T-helper 1 cell treated with Interleukin-12 subunit alpha and Interleukin-12 subunit beta and Interleukin-4 antibody, amounts not matched to agents 30 ng/mL and 1 ng/mL, for 36 hours (primary cell): ENCODE results near the gene WHRN. TPM values are rescaled to one million over a fixed set of nuclear protein-coding genes. Genes with fewer than 3 reads are reported as not detected.

ENCODE experiments used
- intact Hi-C: fragments of 100-400 bp; cut with micrococcal nuclease; formaldehyde crosslinking; loops from one replicate; pipeline ENCODE4 v1.15.1; 2024
- total RNA-seq: library from RNA; stranded (reverse); gene quantifications from 2 replicates; pipeline ENCODE4 v1.2.3, GENCODE V29; 2022

WHRN gene
- total RNA-seq, 1 donor from 2014 or later, result 1.6 TPM

DNA sequence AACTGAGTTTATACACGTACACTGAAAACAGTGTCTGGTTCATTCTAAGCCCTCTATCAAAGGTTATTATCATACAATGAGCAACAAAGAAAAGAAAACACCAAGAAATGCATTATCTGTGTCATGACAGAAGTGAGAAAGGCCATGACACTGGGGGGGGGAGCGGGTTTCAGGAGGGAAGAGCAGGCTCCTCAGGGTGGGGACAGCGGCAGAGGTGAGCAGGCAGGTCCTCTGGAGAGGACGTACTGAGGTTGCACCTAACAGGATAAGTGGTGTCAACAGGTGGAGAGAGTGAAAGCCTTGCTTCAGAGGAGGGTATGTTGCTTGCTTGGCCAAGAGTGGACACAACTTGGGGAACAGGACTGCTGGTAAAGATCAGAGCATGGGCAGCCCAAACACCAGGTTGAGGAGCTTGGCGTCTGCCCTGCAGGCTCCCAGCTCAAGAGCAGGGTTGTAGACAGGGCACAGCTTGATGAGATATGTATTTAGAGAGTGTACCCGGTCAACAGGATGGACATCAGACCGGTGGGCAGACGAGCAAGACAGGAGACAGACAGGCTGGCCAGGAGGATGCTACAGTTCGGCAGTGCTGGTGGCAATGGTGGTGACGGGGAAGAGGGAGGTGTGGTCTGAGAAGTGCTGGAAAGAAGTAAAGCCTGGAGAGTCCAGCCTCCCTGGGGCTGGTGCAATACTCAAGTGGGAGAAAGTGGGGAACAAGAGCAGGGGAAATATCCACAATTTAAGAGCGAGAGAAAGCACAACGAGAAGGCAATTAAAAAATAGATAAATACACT lies 10.3 kb downstream of the WHRN start:
- intact Hi-C loops, result no loop called here

DNA sequence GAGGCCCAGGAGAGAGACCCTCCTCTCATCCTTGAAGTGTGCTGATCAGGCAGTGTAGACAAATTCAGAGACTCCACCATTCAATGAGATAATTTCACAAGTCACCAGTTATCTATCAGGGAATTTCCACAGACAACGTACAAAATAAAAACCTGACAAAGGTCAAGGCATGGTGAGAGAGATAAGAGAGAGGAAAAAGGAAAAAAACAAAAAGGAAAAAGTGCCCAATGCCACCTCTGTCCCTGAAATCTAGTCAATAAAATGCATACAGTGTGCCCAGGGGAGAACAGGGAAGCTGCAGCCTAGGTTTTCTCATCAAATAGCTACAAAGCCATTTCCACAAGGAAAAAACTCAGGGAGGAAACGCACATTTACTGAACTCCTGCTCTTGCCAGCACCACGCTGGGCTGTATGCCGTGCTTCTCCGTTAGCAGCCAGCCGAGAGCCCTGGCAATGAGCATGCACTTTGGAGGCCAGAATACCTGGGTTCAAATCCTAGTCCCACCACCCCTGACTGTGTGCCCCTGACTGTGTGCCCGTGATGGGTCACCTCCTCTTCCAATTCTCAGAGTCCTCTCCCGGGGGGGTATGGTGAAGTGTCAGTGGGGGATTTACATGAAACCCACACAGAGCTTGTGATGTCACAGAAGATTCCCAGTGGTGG lies 11.6 kb downstream of the WHRN start:
- intact Hi-C loops, result no loop called here

DNA sequence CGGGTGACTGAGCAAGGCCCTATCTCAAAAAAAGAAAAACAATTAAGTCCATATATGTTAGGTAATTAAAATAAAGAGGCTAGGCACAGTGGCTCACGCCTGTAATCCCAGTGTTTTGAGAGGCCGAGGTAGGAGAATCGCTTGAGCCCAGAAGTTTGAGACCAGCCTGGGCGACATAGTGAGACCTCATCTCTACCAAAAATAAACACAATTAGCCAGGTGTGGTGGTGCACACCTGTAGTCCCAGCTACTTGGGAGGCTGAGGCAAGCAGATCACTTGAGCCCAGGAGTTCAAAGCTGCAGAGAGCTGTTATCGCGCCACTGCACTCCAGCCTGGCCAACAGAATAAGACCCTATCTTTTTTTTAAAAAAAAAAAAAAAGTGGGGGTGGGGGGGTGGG lies 12.3 kb downstream of the WHRN start:
- intact Hi-C loops, result no loop called here

DNA sequence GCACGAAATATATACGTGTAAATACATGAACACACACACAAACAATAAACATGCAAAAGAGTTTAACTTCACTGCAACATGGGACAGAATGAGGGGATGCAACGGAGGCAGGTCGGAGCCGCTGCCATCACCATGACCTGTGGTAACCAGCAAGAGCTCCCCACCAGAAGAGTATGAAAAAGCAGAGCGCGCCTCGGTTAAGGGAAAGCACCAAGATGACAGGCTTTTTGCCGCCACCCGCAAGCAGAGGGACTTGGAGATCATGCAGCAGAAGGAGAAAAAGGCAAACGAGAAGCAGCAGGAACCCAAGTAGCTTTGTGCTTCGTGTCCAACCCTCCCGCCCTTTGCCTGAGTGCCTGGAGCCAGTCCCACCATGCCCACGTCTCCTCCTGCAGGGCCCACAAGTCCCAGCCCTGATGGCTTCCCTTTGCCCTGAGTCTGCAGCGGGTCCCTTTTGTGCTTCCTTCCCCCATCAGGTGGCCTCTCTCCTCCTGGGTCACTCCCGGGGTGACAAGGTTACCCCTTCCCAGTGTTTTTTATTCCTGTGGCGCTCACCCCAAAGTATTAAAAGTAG lies 13.8 kb downstream of the WHRN start:
- intact Hi-C loops, result no loop called here

DNA sequence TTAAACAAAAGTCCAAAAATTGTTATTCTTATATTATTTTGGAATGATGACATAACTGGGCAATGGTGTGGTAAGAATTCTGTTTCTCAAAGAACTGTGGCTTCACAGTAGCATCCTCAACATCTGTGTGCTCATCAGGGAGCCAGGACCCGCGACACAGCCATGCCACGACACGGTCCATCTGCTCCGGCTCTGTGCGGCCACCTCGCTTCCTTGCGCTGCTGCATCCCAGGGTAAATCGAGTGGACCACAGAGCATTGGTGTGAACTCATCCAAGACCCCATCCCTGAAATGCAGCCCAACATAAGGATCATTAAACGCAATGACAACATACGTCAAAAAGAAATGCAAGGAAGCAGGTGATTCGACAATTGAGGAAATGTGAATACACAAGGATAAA lies 15.3 kb downstream of the WHRN start:
- intact Hi-C loops, result loop anchor here (5.0 to 10.0 kb wide), 3 partner anchors 445 to 1058 kb away; partner anchors contain the start of gene TNFSF8

DNA sequence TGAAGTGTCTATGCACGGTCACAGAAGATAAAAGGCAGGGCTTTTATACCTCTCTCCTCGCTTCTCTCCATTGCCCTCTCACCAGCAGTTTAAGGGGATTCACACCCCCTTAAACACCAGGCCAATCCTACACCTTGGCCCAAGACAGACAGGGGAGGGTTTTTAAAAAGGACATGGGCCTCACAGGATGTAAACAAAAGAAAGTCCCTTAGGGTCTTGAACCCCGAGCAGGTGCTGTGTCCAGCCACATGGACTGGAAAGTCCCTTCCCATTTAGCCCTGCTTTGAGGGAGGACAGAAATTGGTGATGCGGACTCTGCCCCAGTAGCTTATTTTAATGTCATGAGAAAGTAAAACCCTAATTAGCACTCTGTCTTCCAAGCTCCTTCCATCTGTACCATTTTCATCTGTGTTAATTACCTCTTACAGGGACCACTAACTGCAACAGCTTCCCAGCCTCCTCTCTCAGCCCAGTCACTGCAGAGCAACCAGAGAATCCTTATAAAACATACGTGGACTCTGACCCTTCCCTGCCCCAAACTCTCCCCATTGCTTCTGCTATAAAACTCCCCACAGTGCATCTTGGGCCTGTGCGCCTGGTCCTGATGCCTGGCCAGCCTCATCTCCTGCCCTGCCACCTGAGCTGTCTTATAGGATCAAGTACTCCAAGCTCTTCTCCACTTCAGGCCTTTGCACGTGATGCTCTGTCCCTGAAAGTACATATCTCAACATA lies 16.7 kb downstream of the WHRN start:
- intact Hi-C loops, result loop anchor here (5.0 to 10.0 kb wide), 3 partner anchors 446 to 1056 kb away; partner anchors contain the start of gene TNFSF8

DNA sequence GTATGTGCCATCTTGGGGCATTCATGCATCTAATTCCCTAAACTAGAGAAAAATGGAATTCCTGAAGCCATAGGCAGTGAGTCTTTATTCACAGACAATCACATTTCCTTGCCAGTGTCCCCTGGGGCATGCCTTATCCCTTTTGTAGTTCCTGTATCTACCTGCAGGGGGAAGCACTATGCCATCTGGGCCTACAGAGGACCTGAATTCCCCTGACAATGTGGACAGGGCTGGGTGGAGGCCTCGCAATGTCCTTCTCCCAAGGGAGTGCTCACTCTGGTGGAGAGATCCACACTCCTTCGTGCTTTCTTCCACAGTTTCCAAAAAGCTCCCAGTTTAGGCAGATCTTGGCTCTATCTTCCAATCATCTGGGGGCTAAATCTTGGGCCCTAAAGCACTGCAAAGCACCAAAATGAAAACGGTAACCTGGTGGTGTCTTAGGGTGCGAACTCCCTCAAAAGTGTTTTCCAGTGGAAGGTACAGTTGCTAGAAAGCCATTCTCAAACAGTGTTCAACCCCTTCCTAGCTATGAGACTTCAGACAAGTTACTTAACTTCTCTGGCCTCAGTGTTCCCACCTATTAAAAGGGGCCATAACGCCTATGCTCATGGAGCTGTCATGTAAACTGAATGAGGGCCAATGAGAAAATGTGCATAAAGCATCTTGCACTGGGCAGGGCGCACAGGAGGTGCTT lies 17.5 kb downstream of the WHRN start:
- intact Hi-C loops, result loop anchor here (1.0 to 10.0 kb wide), 10 partner anchors 18 to 1055 kb away; partner anchors contain the start of genes ATP6V1G1, TNFSF8 and WHRN

DNA sequence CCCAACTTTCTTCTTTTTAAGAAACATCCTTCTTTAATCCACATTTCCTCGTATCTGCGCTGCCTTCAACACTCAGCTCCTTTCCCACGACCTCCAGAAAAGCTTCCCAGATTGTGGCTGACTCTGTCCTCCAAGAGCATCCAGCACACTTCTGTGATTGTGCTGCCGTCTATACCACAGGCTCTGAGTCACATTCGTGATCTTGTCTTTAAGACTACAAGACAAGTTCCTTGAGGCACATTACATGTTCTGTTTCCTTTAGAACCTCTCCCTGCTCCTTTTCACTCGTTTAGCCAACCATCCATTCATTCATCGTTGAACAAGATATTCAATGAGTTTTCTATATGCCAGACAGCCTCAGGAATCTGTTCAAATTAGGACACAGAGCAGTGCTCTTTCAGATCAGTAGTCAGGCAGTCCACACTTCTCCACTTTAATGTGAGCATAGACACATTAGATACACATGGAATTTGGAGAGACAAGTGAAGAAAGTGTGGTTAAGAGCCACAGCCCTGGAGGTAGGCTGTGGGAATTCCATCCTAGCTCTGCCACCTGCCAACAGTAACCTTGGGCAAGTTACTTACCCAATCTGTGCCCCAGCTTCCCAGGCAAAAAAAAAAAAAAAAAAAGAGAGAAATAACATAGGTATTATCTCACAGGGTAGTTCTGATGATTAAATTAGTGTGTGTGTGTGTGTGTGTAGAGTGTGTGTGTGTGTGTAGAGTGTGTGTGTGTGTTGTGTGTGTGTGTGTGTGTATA lies 18.9 kb downstream of the WHRN start:
- intact Hi-C loops, result loop anchor here (5.0 to 10.0 kb wide), 3 partner anchors 448 to 1054 kb away; partner anchors contain the start of gene TNFSF8

DNA sequence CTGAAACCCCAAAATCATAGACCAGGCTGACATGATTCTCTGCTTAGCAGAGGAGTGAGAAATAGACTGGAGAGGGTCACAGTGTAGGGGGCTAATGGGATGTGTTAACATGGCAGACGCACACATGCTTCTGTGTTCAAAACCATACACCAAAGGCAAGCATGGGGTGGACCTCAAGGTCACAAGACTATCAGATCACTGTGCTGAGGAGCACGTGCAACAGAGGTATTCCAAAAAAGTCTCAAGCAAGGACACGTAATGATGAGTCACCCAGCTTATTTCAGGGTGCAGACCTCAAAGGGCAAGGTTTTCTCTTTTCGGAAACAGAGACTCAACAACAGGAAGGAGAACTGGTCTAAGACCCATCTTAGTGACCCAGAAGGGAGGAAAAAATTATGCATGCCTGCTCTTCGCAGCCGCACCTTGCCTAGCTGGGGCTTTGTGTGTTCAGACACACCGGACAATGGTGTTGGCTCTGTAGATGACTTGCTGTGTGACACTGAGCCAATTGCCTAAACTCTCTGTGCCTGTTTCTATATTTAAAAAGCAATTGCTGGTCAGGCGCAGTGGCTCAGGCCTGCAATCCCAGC lies 20.3 kb downstream of the WHRN start:
- intact Hi-C loops, result loop anchor here (5.0 to 10.0 kb wide), 3 partner anchors 450 to 1053 kb away; partner anchors contain the start of gene TNFSF8

DNA sequence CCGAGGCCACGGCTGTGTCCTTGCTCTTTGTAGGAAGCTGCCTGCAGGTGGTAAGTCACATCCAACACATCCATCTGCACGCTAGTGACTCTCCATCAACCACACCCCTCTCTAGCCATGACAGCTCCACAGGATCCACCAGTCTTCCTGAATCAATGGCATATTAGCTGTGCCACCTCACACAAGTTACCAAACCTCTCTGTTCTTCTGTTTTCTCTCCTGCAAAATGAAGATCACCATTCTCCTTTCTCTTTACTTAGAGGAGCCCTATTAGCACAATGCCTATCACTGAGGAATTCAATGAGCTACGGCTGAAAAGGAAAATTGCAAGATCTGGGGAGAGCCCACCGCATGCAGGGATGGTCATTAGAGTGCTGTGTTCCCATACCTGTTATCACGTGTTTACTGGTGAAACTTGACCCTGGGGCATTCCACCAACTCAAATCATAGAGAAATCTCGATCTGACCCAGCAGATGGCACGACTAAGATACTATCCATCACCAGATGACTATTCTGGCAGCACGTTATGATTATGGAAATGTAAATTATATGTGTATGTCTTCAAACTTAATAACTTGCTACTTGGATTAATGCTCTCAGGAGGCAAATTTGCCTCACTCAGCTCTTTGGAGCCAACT lies 20.9 kb downstream of the WHRN start:
- intact Hi-C loops, result loop anchor here (10.0 kb wide), 2 partner anchors 450 to 530 kb away; partner anchors contain the start of gene TNFSF8

DNA sequence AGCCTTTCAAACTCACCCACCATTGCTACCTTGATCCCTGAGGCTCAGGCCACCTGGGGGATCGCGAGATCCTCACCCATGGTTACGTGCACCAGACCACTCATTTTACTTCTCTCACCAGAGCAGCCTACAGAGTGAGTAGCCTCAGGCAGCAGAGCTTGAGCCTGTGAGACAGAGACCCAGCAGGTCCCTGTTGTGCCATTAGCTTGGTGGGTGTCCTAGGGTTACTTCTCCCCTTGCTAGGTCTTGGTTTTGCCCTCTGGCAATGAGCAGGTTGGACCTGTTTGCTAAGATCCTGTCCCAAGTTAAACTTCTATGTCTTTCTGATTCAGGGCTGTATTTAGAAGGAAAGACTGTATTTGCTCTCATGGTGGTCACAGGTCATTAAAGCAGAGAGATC lies 21.8 kb downstream of the WHRN start:
- intact Hi-C loops, result loop anchor here (10.0 kb wide), 2 partner anchors 451 to 531 kb away; partner anchors contain the start of gene TNFSF8

DNA sequence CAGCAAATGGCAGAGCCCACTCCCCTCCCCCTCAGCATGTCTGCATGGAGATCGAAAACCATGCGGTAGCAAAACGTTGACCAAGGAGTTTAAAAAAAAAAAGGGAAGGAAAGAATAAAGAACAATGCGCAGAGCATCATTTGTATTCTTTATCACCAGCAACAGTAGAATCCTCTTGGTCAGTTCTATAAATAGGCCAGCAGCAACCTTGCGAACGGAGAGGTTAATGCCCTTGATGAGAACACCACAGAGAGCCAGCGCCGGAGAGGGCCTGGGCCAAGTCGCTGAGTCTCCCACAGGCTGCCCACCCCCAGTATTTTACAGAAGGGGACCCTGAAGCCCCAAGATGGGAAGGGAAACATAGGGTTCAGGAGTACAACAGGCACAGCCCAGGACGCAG lies 22.7 kb downstream of the WHRN start:
- intact Hi-C loops, result loop anchor here (10.0 kb wide), 2 partner anchors 452 to 532 kb away; partner anchors contain the start of gene TNFSF8

DNA sequence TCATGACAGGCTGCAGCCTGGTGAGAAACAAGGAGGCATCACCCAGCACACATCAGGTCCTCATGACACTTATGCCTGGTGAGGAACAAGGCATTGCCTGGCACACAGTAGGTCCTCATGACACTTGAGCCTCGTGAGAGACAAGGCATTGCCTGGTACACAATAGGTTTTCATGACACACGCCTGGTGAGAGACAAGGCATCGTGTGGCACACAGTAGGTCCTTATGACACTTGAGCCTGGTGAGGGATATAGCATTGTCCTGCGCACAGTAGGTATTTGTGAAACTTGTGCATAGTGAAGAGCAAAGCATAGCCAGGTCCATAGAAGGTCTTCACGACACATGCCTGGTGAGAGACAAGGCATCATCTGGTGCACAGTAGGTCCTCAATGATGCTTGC lies 23.5 kb downstream of the WHRN start:
- intact Hi-C loops, result loop anchor here (10.0 kb wide), 2 partner anchors 453 to 533 kb away; partner anchors contain the start of gene TNFSF8

DNA sequence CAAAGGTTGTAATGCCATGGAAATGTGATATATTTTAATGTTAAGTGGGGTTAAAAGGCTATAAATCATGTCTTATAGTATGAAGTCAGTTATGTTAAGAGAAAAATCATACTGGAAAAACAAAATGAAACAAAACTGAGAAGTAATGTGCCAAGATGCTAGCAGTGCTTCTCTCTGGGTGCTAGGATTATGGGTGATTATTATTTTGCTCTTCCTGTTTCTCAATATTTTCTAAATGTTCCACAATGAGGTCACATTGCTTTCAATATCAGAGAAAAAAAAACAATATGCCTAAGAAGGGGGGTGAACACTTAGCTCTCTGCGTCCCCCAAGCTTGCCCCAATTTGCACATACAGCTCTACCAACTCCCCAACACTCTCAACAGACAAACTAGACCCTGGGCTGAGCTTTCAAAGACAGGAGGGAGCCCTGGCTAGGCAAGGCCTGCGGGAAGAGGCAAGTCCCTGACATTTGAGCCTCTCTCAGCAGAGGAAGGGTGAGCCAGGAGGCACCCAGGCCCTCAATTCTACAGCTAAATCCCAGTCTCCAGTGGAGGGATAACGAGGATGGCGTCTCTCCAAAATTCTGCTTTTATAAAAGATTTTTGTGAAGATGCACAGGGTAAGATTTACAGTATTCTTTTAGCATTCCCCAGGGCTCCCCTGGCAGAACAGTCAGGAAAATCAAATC lies 24.4 kb downstream of the WHRN start:
- intact Hi-C loops, result loop anchor here (10.0 kb wide), 2 partner anchors 454 to 534 kb away; partner anchors contain the start of gene TNFSF8

DNA sequence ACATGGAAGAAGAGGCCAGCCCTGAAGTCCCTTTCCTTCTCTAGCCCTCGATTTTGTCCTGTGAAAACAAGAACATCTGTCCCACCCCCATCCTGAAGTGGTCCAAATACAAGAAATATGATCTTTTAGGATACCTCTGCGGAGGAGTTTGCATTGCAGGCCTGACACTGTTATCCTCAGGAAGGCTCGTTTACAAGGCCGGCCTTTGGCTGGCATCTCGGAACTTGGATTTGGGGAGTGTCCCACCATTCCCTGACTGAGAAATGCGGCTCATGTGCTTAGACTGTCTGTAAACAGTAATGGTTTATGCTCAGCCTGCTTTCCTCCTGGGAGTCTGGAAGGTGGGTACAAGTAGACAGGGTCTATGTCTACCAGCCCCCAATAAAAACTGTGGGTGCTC lies 26.4 kb downstream of the WHRN start:
- intact Hi-C loops, result no loop called here

DNA sequence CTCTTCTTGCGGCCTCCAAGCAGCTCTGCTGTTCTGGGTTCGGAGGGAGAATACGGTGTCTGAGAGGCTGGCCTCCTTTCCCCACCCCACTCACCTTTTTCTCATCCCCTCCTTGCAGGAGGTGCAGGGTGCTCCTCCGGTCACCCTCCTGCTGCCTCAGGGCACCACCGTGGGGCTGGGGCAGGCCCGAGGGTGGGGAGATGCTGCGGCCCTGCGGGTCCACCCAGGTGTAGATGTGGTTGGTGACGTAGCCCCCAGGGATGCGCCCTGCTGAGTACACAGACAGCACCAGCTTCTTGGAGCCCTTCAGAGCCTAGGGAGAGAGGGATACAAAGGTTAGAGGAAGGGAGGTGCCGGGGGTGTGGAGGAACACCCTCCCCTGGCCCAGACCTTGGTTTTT lies 26.8 kb downstream of the WHRN start:
- intact Hi-C loops, result no loop called here

DNA sequence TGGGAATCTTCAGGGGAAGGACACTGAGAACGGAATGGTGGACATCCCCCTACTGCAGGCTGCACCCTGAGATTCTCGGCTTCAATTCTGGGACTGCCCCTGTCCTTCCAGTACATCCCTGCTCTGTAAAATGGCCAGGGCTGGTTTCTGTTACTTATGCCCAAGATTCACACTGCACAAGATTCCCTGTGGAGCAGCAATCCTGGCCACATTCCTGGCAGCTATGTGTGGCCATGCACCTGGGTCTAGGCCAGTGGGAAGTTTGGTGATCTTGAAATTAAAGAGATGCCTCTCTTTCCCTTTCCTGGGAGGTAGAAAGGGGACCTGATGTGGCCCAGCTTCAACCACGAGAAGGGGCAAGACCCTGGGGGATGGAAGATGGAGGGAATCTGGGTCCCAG lies 27.6 kb downstream of the WHRN start:
- intact Hi-C loops, result no loop called here

DNA sequence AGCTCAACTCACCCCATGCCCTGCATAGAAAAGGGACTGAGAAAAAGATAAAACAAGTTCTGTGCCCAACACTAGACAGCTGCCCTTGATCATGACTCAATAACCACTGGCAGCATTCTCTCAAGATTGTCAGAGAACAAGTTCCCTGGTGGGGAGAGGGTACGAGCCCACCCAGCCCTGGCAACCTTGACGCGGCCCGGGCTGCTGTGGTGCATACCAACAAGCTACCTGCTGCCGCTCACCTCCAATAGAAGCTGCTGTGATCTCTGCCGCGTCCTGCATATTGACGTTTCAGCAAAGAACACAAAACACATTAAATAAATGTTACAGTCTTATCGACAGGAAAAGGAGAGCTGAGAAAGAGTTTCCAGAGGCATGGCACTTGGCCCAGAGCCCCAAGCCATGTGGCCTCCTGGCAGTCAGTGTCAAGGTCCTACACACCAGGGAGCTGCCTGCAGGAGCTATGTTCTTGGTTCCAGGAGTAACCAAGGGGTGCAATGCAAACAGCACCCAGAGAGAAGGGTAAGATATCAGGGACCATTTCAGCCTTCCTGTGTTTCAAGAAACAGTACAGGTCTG lies 28.3 kb downstream of the WHRN start:
- intact Hi-C loops, result no loop called here
